Measurements from ENCODE around the gene LANCL3.

The LANCL3 gene

GRCh38 chrX:37711991-37712390, 140.5 kb downstream of the LANCL3 start:
- H3K27me3 ChIP-seq (ENCODE audit: low read depth): no peaks in the 10 kb centered on the region
- H3K4me3 ChIP-seq: no peak overlapping the region
- H3K36me3 ChIP-seq (replicated peaks): no peaks in the 10 kb centered on the region
- in situ Hi-C loops (cut with MboI; ENCODE audit: low sequenced_read_pairs): no loop called here
- DNase-seq (ENCODE audit: low spot score in 2 of 2): no peak
- no peaks in the 10 kb centered on the region for H3K4me1 ChIP-seq
- H3K9me3 ChIP-seq: no peaks in the 10 kb centered on the region; the same call in 1 of the 2 replicates

GRCh38 chrX:37712458-37712857, 141.0 kb downstream of the LANCL3 start:
- in situ Hi-C loops (cut with MboI; ENCODE audit: low sequenced_read_pairs): no loop called here

GRCh38 chrX:37714479-37714878, 143.0 kb downstream of the LANCL3 start:
- no peaks in the 10 kb centered on the region; the same call in 1 of the 2 replicates for H3K9me3 ChIP-seq
- in situ Hi-C loops (cut with MboI; ENCODE audit: low sequenced_read_pairs): no loop called here
- H3K4me1 ChIP-seq: no peaks in the 10 kb centered on the region; the same call in 1 of the 2 replicates
- no peaks in the 10 kb centered on the region for H3K27me3 ChIP-seq (ENCODE audit: low read depth)
- H3K36me3 ChIP-seq (replicated peaks): no peaks in the 10 kb centered on the region
- no peak for DNase-seq (ENCODE audit: low spot score in 2 of 2)
- H3K4me3 ChIP-seq: no peak overlapping the region

More at GRCh38 chrX:37712458-37712857, 141.0 kb downstream of the LANCL3 start:
- DNase-seq (ENCODE audit: low spot score in 2 of 2): no peak
- Histone ChIP-seq H3K4me3 (no peak overlapping the region), H3K4me1 (no peaks in the 10 kb centered on the region; the same call in 1 of the 2 replicates), H3K27me3 (ENCODE audit: low read depth) (no peaks in the 10 kb centered on the region), H3K36me3 (replicated peaks) (no peaks in the 10 kb centered on the region), H3K9me3 (no peaks in the 10 kb centered on the region; the same call in 1 of the 2 replicates)

GRCh38 chrX:37716602-37717001, 145.1 kb downstream of the LANCL3 start:
- no peak for DNase-seq (ENCODE audit: low spot score in 2 of 2)
- H3K9me3 ChIP-seq: no peaks in the 10 kb centered on the region
- in situ Hi-C loops (cut with MboI; ENCODE audit: low sequenced_read_pairs): no loop called here
- no peaks in the 10 kb centered on the region; the same call in 1 of the 2 replicates for H3K4me1 ChIP-seq
- no peaks in the 10 kb centered on the region for H3K27me3 ChIP-seq (ENCODE audit: low read depth)
- no peak overlapping the region for H3K4me3 ChIP-seq
- no peaks in the 10 kb centered on the region for H3K36me3 ChIP-seq (replicated peaks)

- in situ Hi-C loops (cut with MboI; ENCODE audit: low sequenced_read_pairs): no loop called here
- H3K9me3 ChIP-seq: no peaks in the 10 kb centered on the region
- no peaks in the 10 kb centered on the region for H3K27me3 ChIP-seq (ENCODE audit: low read depth)
- H3K36me3 ChIP-seq (replicated peaks): no peaks in the 10 kb centered on the region
- no peaks in the 10 kb centered on the region; the same call in 1 of the 2 replicates for H3K4me1 ChIP-seq
- no peak for DNase-seq (ENCODE audit: low spot score in 2 of 2)
- H3K4me3 ChIP-seq: no peak overlapping the region
These were observed 146.2 kb downstream of the LANCL3 start for GRCh38 chrX:37717708-37718107.

- Histone ChIP-seq H3K9me3 (no peaks in the 10 kb centered on the region), H3K4me3 (no peak overlapping the region), H3K36me3 (replicated peaks) (no peaks in the 10 kb centered on the region), H3K4me1 (no peaks in the 10 kb centered on the region), H3K27me3 (ENCODE audit: low read depth) (no peaks in the 10 kb centered on the region)
- in situ Hi-C loops (cut with MboI; ENCODE audit: low sequenced_read_pairs): no loop called here
- DNase-seq (ENCODE audit: low spot score in 2 of 2): no peak
These were observed 151.1 kb downstream of the LANCL3 start for GRCh38 chrX:37722595-37722994.

GRCh38 chrX:37726346-37726745, 154.9 kb downstream of the LANCL3 start:
- H3K36me3 ChIP-seq (replicated peaks): no peaks in the 10 kb centered on the region
- H3K9me3 ChIP-seq: no peaks in the 10 kb centered on the region
- in situ Hi-C loops (cut with MboI; ENCODE audit: low sequenced_read_pairs): no loop called here
- no peaks in the 10 kb centered on the region for H3K4me1 ChIP-seq
- no peak for DNase-seq (ENCODE audit: low spot score in 2 of 2)
- H3K27me3 ChIP-seq (ENCODE audit: low read depth): no peaks in the 10 kb centered on the region
- no peak overlapping the region for H3K4me3 ChIP-seq

All from HAP-1 (cell line).